ENCODE measurements around the gene MALT1.

Gene MALT1

DNA sequence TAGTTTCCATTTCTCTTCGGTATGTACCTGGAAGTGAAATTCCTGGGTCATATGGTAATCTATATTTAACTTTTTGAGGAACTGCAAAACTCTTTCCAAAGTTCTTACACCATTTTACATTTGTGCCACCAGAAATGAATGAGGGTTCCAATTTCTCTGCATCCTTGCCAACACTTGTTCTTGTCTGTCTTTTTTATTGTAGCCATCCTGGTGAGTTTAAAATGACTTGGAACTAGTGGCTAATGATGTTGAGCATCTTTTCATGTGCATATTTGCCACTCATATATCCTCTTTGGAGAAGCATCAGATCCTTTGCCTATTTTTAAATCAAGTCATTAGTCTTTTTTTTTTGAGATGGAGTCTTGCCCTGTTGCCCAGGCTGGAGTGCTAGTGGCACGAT is 59.4 kb downstream of the MALT1 start:
- H3K27me3 ChIP-seq (replicated peaks), result no peaks in the 10 kb centered on the region
- H3K36me3 ChIP-seq (replicated peaks), result no peaks in the 10 kb centered on the region
- in situ Hi-C loops (cut with HindIII; ENCODE audit: low pct_ligation_motif_present, low sequenced_read_pairs), result no loop called here
- no peak overlapping the region for H3K27ac ChIP-seq
- no peak overlapping the region for H3K4me3 ChIP-seq (ENCODE audit: low read depth, low read length)
- TF ChIP-seq, protein P1, sequence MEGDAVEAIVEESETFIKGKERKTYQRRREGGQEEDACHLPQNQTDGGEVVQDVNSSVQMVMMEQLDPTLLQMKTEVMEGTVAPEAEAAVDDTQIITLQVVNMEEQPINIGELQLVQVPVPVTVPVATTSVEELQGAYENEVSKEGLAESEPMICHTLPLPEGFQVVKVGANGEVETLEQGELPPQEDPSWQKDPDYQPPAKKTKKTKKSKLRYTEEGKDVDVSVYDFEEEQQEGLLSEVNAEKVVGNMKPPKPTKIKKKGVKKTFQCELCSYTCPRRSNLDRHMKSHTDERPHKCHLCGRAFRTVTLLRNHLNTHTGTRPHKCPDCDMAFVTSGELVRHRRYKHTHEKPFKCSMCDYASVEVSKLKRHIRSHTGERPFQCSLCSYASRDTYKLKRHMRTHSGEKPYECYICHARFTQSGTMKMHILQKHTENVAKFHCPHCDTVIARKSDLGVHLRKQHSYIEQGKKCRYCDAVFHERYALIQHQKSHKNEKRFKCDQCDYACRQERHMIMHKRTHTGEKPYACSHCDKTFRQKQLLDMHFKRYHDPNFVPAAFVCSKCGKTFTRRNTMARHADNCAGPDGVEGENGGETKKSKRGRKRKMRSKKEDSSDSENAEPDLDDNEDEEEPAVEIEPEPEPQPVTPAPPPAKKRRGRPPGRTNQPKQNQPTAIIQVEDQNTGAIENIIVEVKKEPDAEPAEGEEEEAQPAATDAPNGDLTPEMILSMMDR (IDR thresholded peaks at IDR 0.05; ENCODE audit: low read depth, low read length, missing control alignments), result no peak
- DNase-seq, result no peak

DNA sequence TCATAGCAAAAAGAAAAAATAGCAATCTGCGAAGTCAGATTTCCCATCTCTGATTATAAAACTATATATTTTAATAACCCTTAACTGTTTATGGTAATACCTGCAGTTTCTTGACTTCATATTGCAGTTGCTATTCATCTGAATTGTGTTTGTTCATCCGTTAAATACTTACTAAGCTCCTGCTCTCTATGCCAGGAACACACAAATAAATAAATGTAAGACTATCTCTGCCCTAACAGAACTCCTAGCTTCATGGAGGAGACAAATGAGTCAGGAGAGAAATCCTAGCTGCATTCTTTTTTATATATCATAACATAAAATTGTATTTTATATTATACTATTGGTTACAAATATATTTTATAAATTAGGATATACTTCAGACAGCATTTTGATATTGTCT is 61.2 kb downstream of the MALT1 start:
- TF ChIP-seq, protein P1 (IDR thresholded peaks at IDR 0.05; ENCODE audit: low read depth, low read length, missing control alignments), result no peak
- H3K36me3 ChIP-seq (replicated peaks), result no peaks in the 10 kb centered on the region

DNA sequence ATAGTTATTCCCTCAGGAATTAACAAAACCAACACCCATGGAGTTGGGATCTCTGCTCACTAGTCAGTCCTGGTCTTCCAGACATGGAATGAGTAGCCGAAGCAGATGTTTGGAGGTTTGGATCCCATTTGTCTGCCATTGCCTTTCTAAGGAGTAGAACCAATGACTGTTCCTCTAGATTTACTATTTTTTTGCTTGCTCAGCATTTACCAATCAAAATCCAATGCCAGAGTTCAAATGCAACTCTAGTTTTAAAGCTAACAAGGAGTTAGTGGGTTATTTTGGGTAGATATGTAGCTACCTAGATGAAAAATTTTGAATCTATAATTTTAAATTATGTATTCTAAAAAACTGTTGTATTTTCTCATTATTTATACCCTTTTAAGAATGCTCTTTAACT is 62.6 kb downstream of the MALT1 start:
- Histone ChIP-seq H3K36me3 (replicated peaks) (no peaks in the 10 kb centered on the region), H3K27ac (no peak overlapping the region), H3K4me3 (ENCODE audit: low read depth, low read length) (no peak overlapping the region), H3K27me3 (replicated peaks) (no peaks in the 10 kb centered on the region)
- DNase-seq, result no peak
- in situ Hi-C loops (cut with HindIII; ENCODE audit: low pct_ligation_motif_present, low sequenced_read_pairs), result no loop called here
- TF ChIP-seq, protein P1 (IDR thresholded peaks at IDR 0.05; ENCODE audit: low read depth, low read length, missing control alignments), result no peak

More for the DNA sequence above, 61.2 kb downstream of the MALT1 start:
- no peak for DNase-seq
- Histone ChIP-seq H3K27ac (no peak overlapping the region), H3K27me3 (replicated peaks) (no peaks in the 10 kb centered on the region), H3K4me3 (ENCODE audit: low read depth, low read length) (no peak overlapping the region)
- in situ Hi-C loops (cut with HindIII; ENCODE audit: low pct_ligation_motif_present, low sequenced_read_pairs), result no loop called here

DNA sequence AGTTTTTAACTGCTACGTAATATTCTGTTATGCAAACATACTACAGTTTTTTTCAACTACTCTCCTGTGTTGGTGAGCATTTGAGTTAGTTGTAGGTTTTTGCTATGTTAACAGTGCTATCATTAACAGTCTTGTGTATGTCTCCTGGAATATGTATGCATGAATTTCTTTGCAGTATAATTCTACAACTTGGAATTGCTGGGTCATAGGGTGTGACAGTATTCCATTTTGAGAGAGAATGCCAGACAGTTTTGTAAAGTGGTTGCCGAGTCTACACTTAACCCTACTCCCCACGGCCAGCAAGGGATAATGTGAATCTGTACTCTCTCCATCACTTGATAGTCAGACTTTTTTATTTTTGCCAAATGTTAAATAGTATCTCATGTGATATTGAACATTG is 67.1 kb downstream of the MALT1 start:
- no peak overlapping the region for H3K4me3 ChIP-seq (ENCODE audit: low read depth, low read length)
- no peaks in the 10 kb centered on the region for H3K27me3 ChIP-seq (replicated peaks)
- in situ Hi-C loops (cut with HindIII; ENCODE audit: low pct_ligation_motif_present, low sequenced_read_pairs), result no loop called here
- TF ChIP-seq, protein P1 (IDR thresholded peaks at IDR 0.05; ENCODE audit: low read depth, low read length, missing control alignments), result no peak
- peaks cover 3% of the 10 kb centered on the region for H3K36me3 ChIP-seq (replicated peaks)
- H3K27ac ChIP-seq, result no peak overlapping the region
- DNase-seq, result no peak

DNA sequence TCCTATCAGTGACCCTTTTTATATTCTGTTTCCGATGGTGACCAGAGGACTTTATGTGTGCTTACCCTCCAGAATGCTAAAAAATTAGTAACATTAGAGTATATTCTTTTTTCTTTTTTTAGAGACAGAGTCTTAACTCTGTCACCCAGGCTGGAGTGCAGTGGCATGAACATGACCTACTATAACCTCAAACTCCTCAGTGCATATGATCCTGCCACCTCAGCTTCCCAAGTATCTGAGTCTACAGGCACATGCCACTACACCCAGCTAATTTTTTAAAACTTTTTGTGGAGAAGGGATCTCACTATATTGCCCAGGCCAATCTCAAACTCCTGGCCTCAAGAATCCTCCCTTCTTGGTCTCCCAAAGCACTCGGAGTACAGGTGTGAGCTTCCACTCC is 74.6 kb downstream of the MALT1 start:
- Histone ChIP-seq H3K27me3 (replicated peaks) (no peaks in the 10 kb centered on the region), H3K27ac (no peak overlapping the region), H3K4me3 (ENCODE audit: low read depth, low read length) (no peak overlapping the region), H3K36me3 (replicated peaks) (peaks cover 25% of the 10 kb centered on the region)
- no peak for DNase-seq
- in situ Hi-C loops (cut with HindIII; ENCODE audit: low pct_ligation_motif_present, low sequenced_read_pairs), result no loop called here
- TF ChIP-seq, protein P1 (IDR thresholded peaks at IDR 0.05; ENCODE audit: low read depth, low read length, missing control alignments), result no peak

DNA sequence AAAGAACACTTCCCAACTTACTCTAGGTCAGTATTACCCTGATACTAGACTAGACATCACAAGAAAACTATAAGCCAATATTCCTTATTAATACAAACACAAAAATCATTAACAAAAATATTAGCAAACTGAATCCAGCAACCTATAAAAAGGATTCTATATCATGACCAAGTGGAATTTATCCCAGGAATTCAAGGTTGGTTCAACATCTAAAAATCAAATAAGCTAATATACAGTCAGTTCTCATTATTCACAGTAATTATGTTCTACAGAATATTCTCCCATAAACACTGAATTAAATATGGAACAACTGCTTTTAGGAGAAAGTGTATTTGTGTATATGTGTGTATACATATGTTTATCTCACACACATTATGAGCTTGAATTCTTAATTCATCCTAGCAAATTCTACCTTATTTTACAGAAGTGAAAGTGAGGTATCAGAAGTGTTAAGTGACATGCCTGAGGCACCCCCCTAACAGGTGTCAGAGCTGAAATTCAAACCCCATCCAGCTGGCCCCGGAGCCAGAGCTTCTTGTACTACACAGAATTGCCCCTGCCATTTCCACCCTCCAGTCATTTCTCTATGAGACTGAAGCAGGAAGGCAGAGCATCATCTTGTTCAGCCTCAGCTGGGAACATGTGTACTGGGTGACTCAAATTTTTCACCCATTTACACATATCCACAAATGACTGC is 77.8 kb downstream of the MALT1 start:
- Histone ChIP-seq H3K27ac (no peak overlapping the region), H3K4me3 (ENCODE audit: low read depth, low read length) (no peak overlapping the region), H3K36me3 (replicated peaks) (peaks cover 22% of the 10 kb centered on the region), H3K27me3 (replicated peaks) (no peaks in the 10 kb centered on the region)
- no peak for DNase-seq
- TF ChIP-seq, protein P1 (IDR thresholded peaks at IDR 0.05; ENCODE audit: low read depth, low read length, missing control alignments), result no peak
- in situ Hi-C loops (cut with HindIII; ENCODE audit: low pct_ligation_motif_present, low sequenced_read_pairs), result no loop called here

All from brain microvascular endothelial cell (primary cell).